Vagina (tissue), 2 donors: ENCODE measurements around the gene RHOT2.

Experiments used
- POLR2A ChIP-seq, 2 donors: fragments of 450-650 bp; IDR thresholded peaks; one replicate each; pipeline ENCODE4 v1.6.1; 2017; ENCODE audit warnings: antibody characterized with exemption in 2 of 2, mild to moderate bottlenecking in 2 of 2, moderate library complexity in 2 of 2
- POLR2AphosphoS5 ChIP-seq, 2 donors: sonication (generic); formaldehyde crosslinking; IDR thresholded peaks; one replicate each; pipeline ENCODE4 v1.9.0; 2017; ENCODE audit warnings: antibody characterized with exemption in 2 of 2, mild to moderate bottlenecking in 2 of 2, low read depth in 1 of 2; ENCODE audit not compliant: insufficient read depth in 1 of 2
- TF ChIP-seq, protein P1 (sequence below), 3 experiments: fragments of 450-650 bp in 2 of 3; fragments of 200-600 bp in 1 of 3; sonication (generic) in 1 of 3; IDR thresholded peaks; one replicate each; pipeline ENCODE4 v1.5.1; 2017 to 2019; ENCODE audit warnings: antibody characterized with exemption in 3 of 3, mild to moderate bottlenecking in 2 of 3, moderate library complexity in 2 of 3

DNA sequence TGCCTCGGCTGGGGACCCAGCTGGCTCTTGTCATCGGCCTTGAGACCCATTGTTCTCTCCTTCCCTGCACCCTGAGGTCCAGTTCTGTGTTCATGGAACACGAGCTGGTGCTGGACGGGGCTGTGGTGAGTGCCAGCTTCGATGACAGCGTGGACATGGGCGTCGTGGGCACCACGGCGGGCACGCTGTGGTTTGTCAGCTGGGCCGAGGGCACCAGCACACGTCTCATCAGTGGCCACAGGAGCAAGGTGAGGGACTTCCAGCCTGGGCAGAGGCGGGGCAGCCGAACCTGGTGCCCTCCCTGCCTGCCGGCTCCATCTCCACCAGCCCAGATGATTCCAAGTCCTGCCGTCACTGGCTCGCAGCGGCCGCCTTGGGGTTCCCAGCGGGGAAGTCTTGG is 5.3 kb upstream of the RHOT2 start:
- TF ChIP-seq, protein P1, sequence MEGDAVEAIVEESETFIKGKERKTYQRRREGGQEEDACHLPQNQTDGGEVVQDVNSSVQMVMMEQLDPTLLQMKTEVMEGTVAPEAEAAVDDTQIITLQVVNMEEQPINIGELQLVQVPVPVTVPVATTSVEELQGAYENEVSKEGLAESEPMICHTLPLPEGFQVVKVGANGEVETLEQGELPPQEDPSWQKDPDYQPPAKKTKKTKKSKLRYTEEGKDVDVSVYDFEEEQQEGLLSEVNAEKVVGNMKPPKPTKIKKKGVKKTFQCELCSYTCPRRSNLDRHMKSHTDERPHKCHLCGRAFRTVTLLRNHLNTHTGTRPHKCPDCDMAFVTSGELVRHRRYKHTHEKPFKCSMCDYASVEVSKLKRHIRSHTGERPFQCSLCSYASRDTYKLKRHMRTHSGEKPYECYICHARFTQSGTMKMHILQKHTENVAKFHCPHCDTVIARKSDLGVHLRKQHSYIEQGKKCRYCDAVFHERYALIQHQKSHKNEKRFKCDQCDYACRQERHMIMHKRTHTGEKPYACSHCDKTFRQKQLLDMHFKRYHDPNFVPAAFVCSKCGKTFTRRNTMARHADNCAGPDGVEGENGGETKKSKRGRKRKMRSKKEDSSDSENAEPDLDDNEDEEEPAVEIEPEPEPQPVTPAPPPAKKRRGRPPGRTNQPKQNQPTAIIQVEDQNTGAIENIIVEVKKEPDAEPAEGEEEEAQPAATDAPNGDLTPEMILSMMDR (IDR thresholded peaks at IDR 0.05): no peak
- TF ChIP-seq POLR2AphosphoS5 (IDR thresholded peaks at IDR 0.05; ENCODE audit: insufficient read depth in 1 of 2, low read depth in 1 of 2): no peak
- TF ChIP-seq POLR2A (IDR thresholded peaks at IDR 0.05): no peak
